SK-N-SH treated with all-trans-retinoic acid at 6 μM for 48 hours (cell line): ENCODE results near the gene EHBP1.

Experiments used
- ATAC-seq: fragments of 200-7000 bp; cut with Tn5 transposase; 3 replicates; pipeline ENCODE4 v1.9.1; 2020; ENCODE audit warnings: mild to moderate bottlenecking, moderate library complexity
- ARNTL ChIP-seq: fragments of 450-650 bp; formaldehyde crosslinking; IDR thresholded peaks from 2 replicates; pipeline ENCODE4 v1.5.0; 2020; ENCODE audit warnings: low read depth, mild to moderate bottlenecking, moderate library complexity, borderline replicate concordance
- BACH2 ChIP-seq: fragments of 250-450 bp; sonication (Bioruptor Pico); IDR thresholded peaks from 2 replicates; pipeline ENCODE4 v1.9.0; 2021; ENCODE audit warnings: mild to moderate bottlenecking, borderline replicate concordance
- ESRRG ChIP-seq: fragments of 250-450 bp; sonication (Bioruptor Pico); IDR thresholded peaks from 2 replicates; pipeline ENCODE4 v1.6.1; 2021; ENCODE audit warnings: mild to moderate bottlenecking
- GLIS3 ChIP-seq: fragments of 250-450 bp; sonication (Bioruptor Pico); IDR thresholded peaks from 2 replicates; pipeline ENCODE4 v1.5.0; 2020; ENCODE audit warnings: mild to moderate bottlenecking, moderate library complexity
- ISL1 ChIP-seq: fragments of 250-450 bp; sonication (Bioruptor Pico); IDR thresholded peaks from 2 replicates; pipeline ENCODE4 v2.1.2; 2022; ENCODE audit warnings: mild to moderate bottlenecking, moderate library complexity
- OSR1 ChIP-seq: fragments of 250-450 bp; sonication (Bioruptor Pico); IDR thresholded peaks from 2 replicates; pipeline ENCODE4 v1.8.0; 2022; ENCODE audit warnings: moderate library complexity, mild to moderate bottlenecking, inconsistent platforms
- SNAI2 ChIP-seq: fragments of 250-450 bp; sonication (Bioruptor Pico); IDR thresholded peaks from 2 replicates; pipeline ENCODE4 v1.5.0; 2020; ENCODE audit warnings: mild to moderate bottlenecking, moderate library complexity
- TCF4 ChIP-seq: fragments of 250-450 bp; sonication (Bioruptor Pico); IDR thresholded peaks from 2 replicates; pipeline ENCODE4 v1.8.0; 2021; ENCODE audit warnings: mild to moderate bottlenecking, moderate library complexity, borderline replicate concordance
- TOX ChIP-seq: fragments of 250-450 bp; sonication (Bioruptor Pico); IDR thresholded peaks from 2 replicates; pipeline ENCODE4 v1.8.0; 2021; ENCODE audit warnings: mild to moderate bottlenecking, moderate library complexity, borderline replicate concordance
- ZC3H10 ChIP-seq: fragments of 250-450 bp; sonication (Bioruptor Pico); IDR thresholded peaks from 2 replicates; pipeline ENCODE4 v1.5.1; 2021; ENCODE audit warnings: mild to moderate bottlenecking, moderate library complexity
- ZFP3 ChIP-seq: fragments of 250-450 bp; sonication (Bioruptor Pico); IDR thresholded peaks from 2 replicates; pipeline ENCODE4 v1.5.0; 2020; ENCODE audit warnings: mild to moderate bottlenecking, moderate library complexity
- ZFP30 ChIP-seq: fragments of 450-650 bp; formaldehyde crosslinking; IDR thresholded peaks from 2 replicates; pipeline ENCODE4 v1.5.0; 2022; ENCODE audit warnings: mild to moderate bottlenecking, moderate library complexity
- ZNF70 ChIP-seq: fragments of 450-650 bp; formaldehyde crosslinking; IDR thresholded peaks from 2 replicates; pipeline ENCODE4 v1.5.0; 2020; ENCODE audit warnings: mild to moderate bottlenecking, moderate library complexity
- ZNF8 ChIP-seq: fragments of 450-650 bp; formaldehyde crosslinking; IDR thresholded peaks from 2 replicates; pipeline ENCODE4 v1.5.0; 2020; ENCODE audit warnings: mild to moderate bottlenecking, moderate library complexity
- TF ChIP-seq, protein P1 (sequence below): fragments of 250-450 bp; sonication (Bioruptor Pico); IDR thresholded peaks from 2 replicates; pipeline ENCODE4 v1.8.0; 2021; ENCODE audit warnings: low read depth, mild to moderate bottlenecking, moderate library complexity, borderline replicate concordance
- TF ChIP-seq, protein P2 (sequence below): fragments of 250-450 bp; sonication (Bioruptor Pico); IDR thresholded peaks from 2 replicates; pipeline ENCODE4 v1.8.0; 2020; ENCODE audit warnings: mild to moderate bottlenecking, moderate library complexity, borderline replicate concordance
- TF ChIP-seq, protein P3 (sequence below): fragments of 250-450 bp; sonication (Bioruptor Pico); IDR thresholded peaks from 2 replicates; pipeline ENCODE4 v1.5.1; 2021; ENCODE audit warnings: mild to moderate bottlenecking, moderate library complexity
- TF ChIP-seq, protein P4 (sequence below): fragments of 250-450 bp; sonication (Bioruptor Pico); IDR thresholded peaks from 2 replicates; pipeline ENCODE4 v1.5.0; 2020; ENCODE audit warnings: mild to moderate bottlenecking, moderate library complexity

The EHBP1 gene

DNA sequence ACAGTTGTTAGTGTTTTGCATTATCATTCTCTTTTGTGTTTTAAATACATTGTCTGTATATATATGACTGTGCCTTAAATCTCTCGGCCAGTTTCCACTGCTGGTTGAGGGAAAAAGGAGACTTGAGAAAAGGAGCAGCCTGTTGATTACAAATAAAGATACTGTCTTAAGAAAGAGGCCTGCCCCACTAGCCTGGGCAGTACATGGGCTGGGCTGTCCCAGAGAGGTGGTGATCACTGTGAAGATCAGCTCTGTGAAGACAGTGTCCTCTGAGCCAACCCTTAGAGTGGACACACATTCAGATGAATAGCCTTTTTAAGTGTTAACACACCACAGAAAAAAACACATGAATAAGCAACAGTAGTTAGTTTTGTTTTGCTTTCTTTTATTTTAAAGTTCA lies 335.1 kb downstream of the EHBP1 start (continued):
- TF ChIP-seq, protein P1, sequence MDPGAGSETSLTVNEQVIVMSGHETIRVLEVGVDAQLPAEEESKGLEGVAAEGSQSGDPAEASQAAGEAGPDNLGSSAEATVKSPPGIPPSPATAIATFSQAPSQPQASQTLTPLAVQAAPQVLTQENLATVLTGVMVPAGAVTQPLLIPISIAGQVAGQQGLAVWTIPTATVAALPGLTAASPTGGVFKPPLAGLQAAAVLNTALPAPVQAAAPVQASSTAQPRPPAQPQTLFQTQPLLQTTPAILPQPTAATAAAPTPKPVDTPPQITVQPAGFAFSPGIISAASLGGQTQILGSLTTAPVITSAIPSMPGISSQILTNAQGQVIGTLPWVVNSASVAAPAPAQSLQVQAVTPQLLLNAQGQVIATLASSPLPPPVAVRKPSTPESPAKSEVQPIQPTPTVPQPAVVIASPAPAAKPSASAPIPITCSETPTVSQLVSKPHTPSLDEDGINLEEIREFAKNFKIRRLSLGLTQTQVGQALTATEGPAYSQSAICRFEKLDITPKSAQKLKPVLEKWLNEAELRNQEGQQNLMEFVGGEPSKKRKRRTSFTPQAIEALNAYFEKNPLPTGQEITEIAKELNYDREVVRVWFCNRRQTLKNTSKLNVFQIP (CRISPR knock-in tag) = no peak
- no peak for TF ChIP-seq SNAI2 (CRISPR knock-in tag)
- TF ChIP-seq, protein P2, sequence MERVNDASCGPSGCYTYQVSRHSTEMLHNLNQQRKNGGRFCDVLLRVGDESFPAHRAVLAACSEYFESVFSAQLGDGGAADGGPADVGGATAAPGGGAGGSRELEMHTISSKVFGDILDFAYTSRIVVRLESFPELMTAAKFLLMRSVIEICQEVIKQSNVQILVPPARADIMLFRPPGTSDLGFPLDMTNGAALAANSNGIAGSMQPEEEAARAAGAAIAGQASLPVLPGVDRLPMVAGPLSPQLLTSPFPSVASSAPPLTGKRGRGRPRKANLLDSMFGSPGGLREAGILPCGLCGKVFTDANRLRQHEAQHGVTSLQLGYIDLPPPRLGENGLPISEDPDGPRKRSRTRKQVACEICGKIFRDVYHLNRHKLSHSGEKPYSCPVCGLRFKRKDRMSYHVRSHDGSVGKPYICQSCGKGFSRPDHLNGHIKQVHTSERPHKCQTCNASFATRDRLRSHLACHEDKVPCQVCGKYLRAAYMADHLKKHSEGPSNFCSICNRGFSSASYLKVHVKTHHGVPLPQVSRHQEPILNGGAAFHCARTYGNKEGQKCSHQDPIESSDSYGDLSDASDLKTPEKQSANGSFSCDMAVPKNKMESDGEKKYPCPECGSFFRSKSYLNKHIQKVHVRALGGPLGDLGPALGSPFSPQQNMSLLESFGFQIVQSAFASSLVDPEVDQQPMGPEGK (CRISPR knock-in tag) = no peak

DNA sequence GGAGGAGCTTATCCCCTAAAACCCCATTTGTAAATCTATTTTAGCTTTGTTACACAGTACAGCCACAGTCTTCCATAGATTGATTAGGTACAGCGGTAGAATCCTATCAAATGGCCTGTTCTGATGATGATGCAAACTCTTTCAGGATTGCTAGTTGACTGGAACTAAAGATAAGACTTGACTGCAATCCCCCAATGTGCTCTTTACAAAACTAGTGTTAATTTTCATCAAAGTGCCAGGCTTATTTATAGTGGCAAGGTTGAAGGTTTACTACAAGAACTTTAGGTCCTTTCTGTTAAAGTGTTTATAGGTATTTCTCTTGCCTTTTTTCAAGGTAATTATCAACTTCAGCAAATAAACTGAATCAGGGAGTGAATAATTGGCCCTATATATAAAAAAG lies 336.1 kb downstream of the EHBP1 start:
- no peak for ATAC-seq
- TF ChIP-seq OSR1 (no peak), ZC3H10 (CRISPR knock-in tag) (no peak), ZNF70 (no peak), ZFP30 (CRISPR knock-in tag) (no peak), TCF4 (CRISPR knock-in tag) (no peak), ZFP3 (CRISPR knock-in tag) (no peak), ARNTL (CRISPR knock-in tag) (no peak), BACH2 (CRISPR knock-in tag) (no peak), GLIS3 (CRISPR knock-in tag) (no peak)
- TF ChIP-seq, protein P2 (CRISPR knock-in tag) = no peak

DNA sequence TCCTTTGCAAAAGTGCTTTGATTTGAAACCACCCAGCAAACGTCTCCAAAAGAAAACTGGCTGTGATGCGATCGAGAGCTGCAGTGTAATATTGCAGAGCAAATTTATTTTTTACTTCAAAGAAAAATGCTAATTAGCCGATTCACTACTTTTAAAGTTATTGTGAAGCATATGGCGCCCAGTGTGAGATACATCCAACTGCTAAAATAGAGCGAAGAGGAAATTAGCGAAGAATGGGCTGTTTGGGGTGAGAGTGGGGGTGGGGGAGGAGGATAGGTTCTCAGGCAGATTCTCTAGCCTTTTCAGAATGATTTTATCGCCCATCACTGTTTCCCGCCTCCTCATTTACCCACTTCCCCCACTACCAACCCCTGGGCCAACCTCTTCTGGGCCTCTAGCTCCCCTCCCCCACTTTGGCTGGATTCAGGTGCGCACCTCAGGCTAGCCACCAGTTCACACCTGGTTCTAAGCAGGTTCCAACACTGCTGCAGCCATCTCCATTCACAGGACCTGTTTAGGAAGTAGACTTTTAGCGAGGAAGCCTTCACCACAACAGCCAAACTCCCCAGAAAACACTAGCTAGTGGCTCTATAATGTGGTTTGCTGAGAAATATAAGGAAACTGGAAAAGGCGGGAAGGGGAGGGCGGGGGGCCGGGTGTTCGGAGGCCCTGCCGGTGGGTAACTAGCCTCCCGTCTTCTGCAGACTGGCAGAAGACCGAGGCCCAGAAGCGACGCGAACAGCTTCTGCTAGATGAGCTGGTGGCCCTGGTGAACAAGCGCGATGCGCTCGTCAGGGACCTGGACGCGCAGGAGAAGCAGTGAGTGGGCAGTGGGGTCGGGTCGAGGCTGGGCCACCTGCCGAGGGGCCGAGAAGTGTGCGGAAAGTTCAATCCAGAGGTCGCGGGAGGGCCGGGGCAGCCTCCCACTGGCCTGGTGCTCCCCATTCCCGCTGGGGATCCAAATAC lies 339.1 kb downstream of the EHBP1 start:
- TF ChIP-seq BACH2 (CRISPR knock-in tag) (no peak), OSR1 (no peak), ZC3H10 (CRISPR knock-in tag) (no peak), ZFP3 (CRISPR knock-in tag) (no peak), ARNTL (CRISPR knock-in tag) (no peak), TOX (CRISPR knock-in tag) (no peak), ISL1 (no peak), TCF4 (CRISPR knock-in tag) (no peak), GLIS3 (CRISPR knock-in tag) (no peak), ZNF8 (CRISPR knock-in tag) (no peak), ZNF70 (no peak), ESRRG (CRISPR knock-in tag) (no peak)
- TF ChIP-seq, protein P2 (CRISPR knock-in tag) = no peak
- TF ChIP-seq, protein P3, sequence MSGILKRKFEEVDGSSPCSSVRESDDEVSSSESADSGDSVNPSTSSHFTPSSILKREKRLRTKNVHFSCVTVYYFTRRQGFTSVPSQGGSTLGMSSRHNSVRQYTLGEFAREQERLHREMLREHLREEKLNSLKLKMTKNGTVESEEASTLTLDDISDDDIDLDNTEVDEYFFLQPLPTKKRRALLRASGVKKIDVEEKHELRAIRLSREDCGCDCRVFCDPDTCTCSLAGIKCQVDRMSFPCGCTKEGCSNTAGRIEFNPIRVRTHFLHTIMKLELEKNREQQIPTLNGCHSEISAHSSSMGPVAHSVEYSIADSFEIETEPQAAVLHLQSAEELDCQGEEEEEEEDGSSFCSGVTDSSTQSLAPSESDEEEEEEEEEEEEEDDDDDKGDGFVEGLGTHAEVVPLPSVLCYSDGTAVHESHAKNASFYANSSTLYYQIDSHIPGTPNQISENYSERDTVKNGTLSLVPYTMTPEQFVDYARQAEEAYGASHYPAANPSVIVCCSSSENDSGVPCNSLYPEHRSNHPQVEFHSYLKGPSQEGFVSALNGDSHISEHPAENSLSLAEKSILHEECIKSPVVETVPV (CRISPR knock-in tag) = no peak
- TF ChIP-seq, protein P4, sequence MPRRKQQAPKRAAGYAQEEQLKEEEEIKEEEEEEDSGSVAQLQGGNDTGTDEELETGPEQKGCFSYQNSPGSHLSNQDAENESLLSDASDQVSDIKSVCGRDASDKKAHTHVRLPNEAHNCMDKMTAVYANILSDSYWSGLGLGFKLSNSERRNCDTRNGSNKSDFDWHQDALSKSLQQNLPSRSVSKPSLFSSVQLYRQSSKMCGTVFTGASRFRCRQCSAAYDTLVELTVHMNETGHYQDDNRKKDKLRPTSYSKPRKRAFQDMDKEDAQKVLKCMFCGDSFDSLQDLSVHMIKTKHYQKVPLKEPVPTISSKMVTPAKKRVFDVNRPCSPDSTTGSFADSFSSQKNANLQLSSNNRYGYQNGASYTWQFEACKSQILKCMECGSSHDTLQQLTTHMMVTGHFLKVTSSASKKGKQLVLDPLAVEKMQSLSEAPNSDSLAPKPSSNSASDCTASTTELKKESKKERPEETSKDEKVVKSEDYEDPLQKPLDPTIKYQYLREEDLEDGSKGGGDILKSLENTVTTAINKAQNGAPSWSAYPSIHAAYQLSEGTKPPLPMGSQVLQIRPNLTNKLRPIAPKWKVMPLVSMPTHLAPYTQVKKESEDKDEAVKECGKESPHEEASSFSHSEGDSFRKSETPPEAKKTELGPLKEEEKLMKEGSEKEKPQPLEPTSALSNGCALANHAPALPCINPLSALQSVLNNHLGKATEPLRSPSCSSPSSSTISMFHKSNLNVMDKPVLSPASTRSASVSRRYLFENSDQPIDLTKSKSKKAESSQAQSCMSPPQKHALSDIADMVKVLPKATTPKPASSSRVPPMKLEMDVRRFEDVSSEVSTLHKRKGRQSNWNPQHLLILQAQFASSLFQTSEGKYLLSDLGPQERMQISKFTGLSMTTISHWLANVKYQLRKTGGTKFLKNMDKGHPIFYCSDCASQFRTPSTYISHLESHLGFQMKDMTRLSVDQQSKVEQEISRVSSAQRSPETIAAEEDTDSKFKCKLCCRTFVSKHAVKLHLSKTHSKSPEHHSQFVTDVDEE (CRISPR knock-in tag) = no peak
- ATAC-seq = no peak
